OCI-LY1 (cell line): ENCODE measurements around the gene DNLZ.
"Not testable (repeated sequence)": the region's sequence is repeated elsewhere in the genome, so short reads cannot be mapped to it uniquely, and the experiment has no call there.

ENCODE experiments used
- H2AFZ ChIP-seq: fragments of 200-600 bp; sonication (generic), shearing (Covaris generic); 2 replicates; pipeline ENCODE4 v1.6.0; 2014; ENCODE audit warnings: antibody characterized with exemption, mild to moderate bottlenecking, low read length
- H3F3A ChIP-seq: fragments of 200-600 bp; sonication (generic), shearing (Covaris generic); 2 replicates; pipeline ENCODE4 v1.6.0; 2014; ENCODE audit warnings: mild to moderate bottlenecking, antibody characterized with exemption, low read length, moderate library complexity; ENCODE audit not compliant: insufficient read depth
- H3K27ac ChIP-seq: fragments of 200-600 bp; sonication (generic); 2 replicates; pipeline ENCODE4 v1.5.1; 2014; ENCODE audit warnings: low read length, mixed run types, mild to moderate bottlenecking, low read depth; ENCODE audit not compliant: poor library complexity, severe bottlenecking
- H3K27me3 ChIP-seq: fragments of 200-600 bp; sonication (generic); 2 replicates; pipeline ENCODE4 v1.6.0; 2014; ENCODE audit warnings: antibody characterized with exemption, mild to moderate bottlenecking, low read length, moderate library complexity; ENCODE audit not compliant: insufficient read depth
- H3K36me3 ChIP-seq: fragments of 200-600 bp; sonication (generic); 2 replicates; pipeline ENCODE4 v1.6.1; 2014; ENCODE audit warnings: mild to moderate bottlenecking, antibody characterized with exemption, low read length, moderate library complexity, mixed read lengths; ENCODE audit not compliant: insufficient read depth
- H3K4me1 ChIP-seq: fragments of 200-600 bp; sonication (generic); 2 replicates; pipeline ENCODE4 v1.5.1; 2014; ENCODE audit warnings: mild to moderate bottlenecking, low read length, moderate library complexity; ENCODE audit not compliant: insufficient read depth, severe bottlenecking
- H3K4me2 ChIP-seq: fragments of 200-600 bp; sonication (generic), shearing (Covaris generic); 2 replicates; pipeline ENCODE4 v1.6.1; 2014; ENCODE audit warnings: low read length
- H3K4me3 ChIP-seq: fragments of 200-600 bp; sonication (generic); 2 replicates; pipeline ENCODE4 v1.5.1; 2014; ENCODE audit warnings: low read length, low read depth, mild to moderate bottlenecking, mixed read lengths; ENCODE audit not compliant: poor library complexity, severe bottlenecking
- H3K79me2 ChIP-seq: fragments of 200-600 bp; shearing (Covaris generic); 2 replicates; pipeline ENCODE4 v1.6.1; 2016; ENCODE audit warnings: mixed run types, low read length, mixed read lengths; ENCODE audit not compliant: insufficient read depth
- H3K9ac ChIP-seq: fragments of 200-600 bp; sonication (generic), shearing (Covaris generic); 2 replicates; pipeline ENCODE4 v1.6.1; 2014; ENCODE audit warnings: mild to moderate bottlenecking, low read length, mixed read lengths
- H3K9me2 ChIP-seq: fragments of 200-600 bp; sonication (generic), shearing (Covaris generic); 2 replicates; pipeline ENCODE4 v1.6.1; 2014; ENCODE audit warnings: low read depth, mild to moderate bottlenecking, low read length, mixed read lengths
- H3K9me3 ChIP-seq: fragments of 200-600 bp; shearing (Covaris generic); 2 replicates; pipeline ENCODE4 v1.6.1; 2014; ENCODE audit warnings: low read length, mixed read lengths
- H4K20me1 ChIP-seq: fragments of 200-600 bp; sonication (generic), shearing (Covaris generic); 2 replicates; pipeline ENCODE4 v1.6.0; 2016; ENCODE audit warnings: mild to moderate bottlenecking, low read length; ENCODE audit not compliant: insufficient read depth
- CTCF ChIP-seq: fragments of 200-600 bp; sonication (generic), shearing (Covaris generic); IDR thresholded peaks from 2 replicates; pipeline ENCODE4 v1.5.1; 2017; ENCODE audit warnings: mild to moderate bottlenecking, antibody characterized with exemption, low read length, moderate library complexity, mixed read lengths
- EZH2 ChIP-seq: fragments of 200-600 bp; sonication (generic), shearing (Covaris generic); IDR thresholded peaks from 2 replicates; pipeline ENCODE4 v1.8.0; 2017; ENCODE audit warnings: borderline replicate concordance, mixed run types, mild to moderate bottlenecking, antibody characterized with exemption, low read length, moderate library complexity, mixed read lengths

DNLZ gene

GRCh38 chr9:136352682-136353081 lies 10.9 kb downstream of the DNLZ start:
- Histone ChIP-seq H3K9ac (no peak overlapping the region), H3K9me3 (no peaks in the 10 kb centered on the region), H4K20me1 (no peaks in the 10 kb centered on the region), H3K4me2 (no peak overlapping the region), H3K79me2 (no peaks in the 10 kb centered on the region), H3K9me2 (no peaks in the 10 kb centered on the region), H3K4me3 (no peak overlapping the region), H3K4me1 (no peaks in the 10 kb centered on the region), H2AFZ (no peak overlapping the region), H3F3A (no peaks in the 10 kb centered on the region), H3K36me3 (no peaks in the 10 kb centered on the region), H3K27ac (no peak overlapping the region), H3K27me3 (peaks cover 19% of the 10 kb centered on the region; the same call in 1 of the 2 replicates)
- no peak for TF ChIP-seq EZH2
- no peak for TF ChIP-seq CTCF

DNA sequence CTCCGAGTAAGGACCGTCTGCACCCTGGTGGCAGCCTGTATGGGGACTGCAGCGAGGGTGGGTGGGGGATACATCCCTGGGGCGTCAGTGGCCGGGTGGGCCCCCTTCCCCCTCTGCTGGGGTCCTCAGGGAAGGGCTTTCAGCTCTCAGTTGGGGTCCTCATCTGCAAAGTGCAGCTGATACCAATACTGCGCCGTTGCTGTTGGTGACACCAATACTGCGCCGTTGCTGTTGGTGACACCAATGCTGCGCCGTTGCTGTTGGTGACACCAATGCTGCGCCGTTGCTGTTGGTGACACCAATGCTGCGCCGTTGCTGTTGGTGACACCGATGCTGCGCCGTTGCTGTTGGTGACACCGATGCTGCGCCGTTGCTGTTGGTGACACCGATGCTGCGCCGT lies 11.7 kb downstream of the DNLZ start:
- H3K4me2 ChIP-seq, H3K4me1 ChIP-seq, H3K79me2 ChIP-seq, H3K4me3 ChIP-seq, H2AFZ ChIP-seq, H3K27ac ChIP-seq, H3K9me2 ChIP-seq, H3K9ac ChIP-seq, H3K36me3 ChIP-seq, H3F3A ChIP-seq, H3K9me3 ChIP-seq, H4K20me1 ChIP-seq: not testable (repeated sequence)
- peaks cover 19% of the 10 kb centered on the region; the same call in 1 of the 2 replicates for H3K27me3 ChIP-seq

- TF ChIP-seq CTCF (no peak), EZH2 (no peak)
- Histone ChIP-seq H3K9ac (no peak overlapping the region), H3K9me3 (no peaks in the 10 kb centered on the region), H3K4me1 (no peaks in the 10 kb centered on the region), H3K4me2 (no peak overlapping the region), H3K36me3 (no peaks in the 10 kb centered on the region), H4K20me1 (no peaks in the 10 kb centered on the region), H3K27me3 (peaks cover 15% of the 10 kb centered on the region; the same call in 1 of the 2 replicates), H3K9me2 (no peaks in the 10 kb centered on the region), H3K4me3 (no peak overlapping the region), H3K79me2 (no peaks in the 10 kb centered on the region), H3K27ac (no peak overlapping the region), H2AFZ (no peak overlapping the region), H3F3A (no peaks in the 10 kb centered on the region)
These were observed 12.2 kb downstream of the DNLZ start for GRCh38 chr9:136351252-136351800.

GRCh38 chr9:136349546-136349945 lies 14.0 kb downstream of the DNLZ start:
- H3K79me2 ChIP-seq: no peaks in the 10 kb centered on the region
- H3K27me3 ChIP-seq: peaks cover 11% of the 10 kb centered on the region; the same call in 1 of the 2 replicates
- no peaks in the 10 kb centered on the region for H3K36me3 ChIP-seq
- H4K20me1 ChIP-seq: no peaks in the 10 kb centered on the region
- H3F3A ChIP-seq: no peaks in the 10 kb centered on the region
- no peaks in the 10 kb centered on the region for H3K4me1 ChIP-seq
- no peak overlapping the region for H3K9ac ChIP-seq
- H2AFZ ChIP-seq: no peak overlapping the region
- no peak overlapping the region for H3K27ac ChIP-seq
- no peak overlapping the region for H3K4me3 ChIP-seq
- H3K4me2 ChIP-seq: no peak overlapping the region
- H3K9me3 ChIP-seq: no peaks in the 10 kb centered on the region
- no peak for TF ChIP-seq CTCF
- TF ChIP-seq EZH2: no peak
- no peaks in the 10 kb centered on the region for H3K9me2 ChIP-seq
